Measurements from ENCODE around the gene SPINK4.

- TF ChIP-seq EZH2 (IDR thresholded peaks at IDR 0.05; ENCODE audit: borderline replicate concordance): no peak
- TF ChIP-seq CTCF (IDR thresholded peaks at IDR 0.05; ENCODE audit: poor library complexity): no peak
These were observed 16.3 kb downstream of the SPINK4 start for GRCh38 chr9:33256236-33256635.
